Osteoblast (primary cell): ENCODE measurements around the gene PLCL1. TPM values are rescaled to one million over a fixed set of nuclear protein-coding genes. Genes with fewer than 3 reads are reported as not detected.
"Not testable (repeated sequence)": the region's sequence is repeated elsewhere in the genome, so short reads cannot be mapped to it uniquely, and the experiment has no call there.

ENCODE experiments used
- DNase-seq: peaks from one replicate; pipeline ENCODE4 v3.0.0; 2011; ENCODE audit warnings: low spot score, mixed read lengths; ENCODE audit not compliant: insufficient read length; ENCODE audit errors: missing footprints
- H2AFZ ChIP-seq: 2 replicates; pipeline ENCODE4 v1.6.0; 2011; ENCODE audit warnings: mild to moderate bottlenecking, low read length
- H3K27ac ChIP-seq: 2 replicates; pipeline ENCODE4 v1.5.1; 2011; ENCODE audit warnings: mild to moderate bottlenecking, low read depth, low read length, moderate library complexity
- H3K27me3 ChIP-seq: 2 replicates; pipeline ENCODE4 v1.6.0; 2012; ENCODE audit warnings: mild to moderate bottlenecking, control low read depth, inconsistent platforms, low read length, moderate library complexity; ENCODE audit not compliant: insufficient read depth
- H3K36me3 ChIP-seq: 2 replicates; pipeline ENCODE4 v1.5.1; 2011; ENCODE audit warnings: mild to moderate bottlenecking, low read length, control low read depth, moderate library complexity; ENCODE audit not compliant: insufficient read depth
- H3K4me1 ChIP-seq: 2 replicates; pipeline ENCODE4 v1.5.1; 2011; ENCODE audit warnings: mild to moderate bottlenecking, low read length, control low read depth, moderate library complexity; ENCODE audit not compliant: insufficient read depth
- H3K4me2 ChIP-seq: 2 replicates; pipeline ENCODE4 v1.6.0; 2011; ENCODE audit warnings: mild to moderate bottlenecking, low read length; ENCODE audit not compliant: insufficient read depth
- H3K4me3 ChIP-seq: fragments of 200-600 bp; sonication (generic); 3 replicates; pipeline ENCODE4 v1.5.1; 2012; ENCODE audit warnings: mild to moderate bottlenecking, low read length, inconsistent platforms; ENCODE audit not compliant: insufficient read depth
- H3K79me2 ChIP-seq: 2 replicates; pipeline ENCODE4 v1.6.0; 2012; ENCODE audit warnings: mild to moderate bottlenecking, low read length, control low read depth, inconsistent platforms; ENCODE audit not compliant: insufficient read depth
- H3K9me3 ChIP-seq: 2 replicates; pipeline ENCODE4 v1.5.1; 2011; ENCODE audit warnings: low read depth, low read length, control low read depth
- H4K20me1 ChIP-seq: 2 replicates; pipeline ENCODE4 v1.6.0; 2012; ENCODE audit warnings: mild to moderate bottlenecking, low read length, control low read depth; ENCODE audit not compliant: insufficient read depth
- total RNA-seq: library from RNA; depleted of rRNA; stranded (reverse); fragments of >200 nt; gene quantifications from 2 replicates; pipeline ENCODE4 v1.2.3, GENCODE V29; 2012
- TF ChIP-seq, protein P1 (sequence below): IDR thresholded peaks from 2 replicates; pipeline ENCODE4 v1.5.1; 2011; ENCODE audit warnings: mild to moderate bottlenecking, low read depth, low read length, moderate library complexity; ENCODE audit errors: extremely low read depth

PLCL1 gene
- total RNA-seq, 1 donor = 4.0 TPM

DNA sequence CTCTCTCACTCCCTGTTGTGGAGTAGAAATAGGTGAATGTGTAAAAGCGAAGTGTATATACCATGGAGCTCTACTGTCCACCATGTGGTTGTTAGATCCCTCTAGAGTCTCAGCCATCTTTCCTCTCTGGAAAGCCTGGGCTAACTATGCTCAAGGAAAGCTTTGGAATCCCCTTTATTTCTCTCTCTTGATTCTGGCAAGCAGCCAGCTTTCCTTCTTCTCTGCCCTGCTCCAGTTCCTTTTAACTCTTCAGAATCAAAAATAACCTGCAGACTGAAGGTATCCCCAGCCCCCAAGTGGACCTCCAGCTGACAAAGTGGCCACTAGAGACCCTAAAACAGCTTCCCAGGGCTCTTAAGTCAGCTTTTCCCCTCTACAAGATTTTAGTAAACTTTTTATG is 381.9 kb downstream of the PLCL1 start:
- TF ChIP-seq, protein P1, sequence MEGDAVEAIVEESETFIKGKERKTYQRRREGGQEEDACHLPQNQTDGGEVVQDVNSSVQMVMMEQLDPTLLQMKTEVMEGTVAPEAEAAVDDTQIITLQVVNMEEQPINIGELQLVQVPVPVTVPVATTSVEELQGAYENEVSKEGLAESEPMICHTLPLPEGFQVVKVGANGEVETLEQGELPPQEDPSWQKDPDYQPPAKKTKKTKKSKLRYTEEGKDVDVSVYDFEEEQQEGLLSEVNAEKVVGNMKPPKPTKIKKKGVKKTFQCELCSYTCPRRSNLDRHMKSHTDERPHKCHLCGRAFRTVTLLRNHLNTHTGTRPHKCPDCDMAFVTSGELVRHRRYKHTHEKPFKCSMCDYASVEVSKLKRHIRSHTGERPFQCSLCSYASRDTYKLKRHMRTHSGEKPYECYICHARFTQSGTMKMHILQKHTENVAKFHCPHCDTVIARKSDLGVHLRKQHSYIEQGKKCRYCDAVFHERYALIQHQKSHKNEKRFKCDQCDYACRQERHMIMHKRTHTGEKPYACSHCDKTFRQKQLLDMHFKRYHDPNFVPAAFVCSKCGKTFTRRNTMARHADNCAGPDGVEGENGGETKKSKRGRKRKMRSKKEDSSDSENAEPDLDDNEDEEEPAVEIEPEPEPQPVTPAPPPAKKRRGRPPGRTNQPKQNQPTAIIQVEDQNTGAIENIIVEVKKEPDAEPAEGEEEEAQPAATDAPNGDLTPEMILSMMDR = no peak
- H4K20me1 ChIP-seq = no peaks in the 10 kb centered on the region
- H3K4me2 ChIP-seq = no peak overlapping the region

DNA sequence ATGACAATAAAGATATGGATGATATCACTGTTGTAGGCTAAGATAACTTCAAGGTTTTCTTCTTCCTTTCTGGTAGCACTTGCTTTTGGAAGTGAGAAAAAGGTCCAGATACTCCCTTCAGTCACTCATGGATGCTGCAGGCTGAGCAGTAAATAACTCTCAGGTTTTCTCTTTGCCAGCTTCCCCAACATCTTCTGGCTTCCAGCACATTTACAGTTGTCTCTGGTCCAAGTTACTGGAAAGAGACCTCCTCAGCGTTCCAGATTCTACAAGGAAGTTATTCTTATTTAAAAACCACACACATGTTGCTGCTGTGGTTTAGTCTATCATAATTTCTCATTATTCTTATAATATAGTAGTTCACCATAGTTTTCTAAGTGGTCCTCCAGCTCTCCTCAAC is 383.4 kb downstream of the PLCL1 start:
- H3K27ac ChIP-seq = no peak overlapping the region
- H3K9me3 ChIP-seq = no peaks in the 10 kb centered on the region
- H3K4me3 ChIP-seq = no peak overlapping the region
- no peaks in the 10 kb centered on the region for H3K79me2 ChIP-seq
- H3K27me3 ChIP-seq = no peaks in the 10 kb centered on the region
- no peak overlapping the region for H3K4me2 ChIP-seq
- H3K4me1 ChIP-seq = no peaks in the 10 kb centered on the region
- TF ChIP-seq, protein P1 = no peak
- no peak overlapping the region for H2AFZ ChIP-seq
- H3K36me3 ChIP-seq = no peaks in the 10 kb centered on the region
- DNase-seq = no peak
- no peaks in the 10 kb centered on the region for H4K20me1 ChIP-seq

More for the DNA sequence above, 381.9 kb downstream of the PLCL1 start:
- Histone ChIP-seq H3K4me3 (no peak overlapping the region), H2AFZ (no peak overlapping the region), H3K36me3 (no peaks in the 10 kb centered on the region), H3K4me1 (no peaks in the 10 kb centered on the region), H3K9me3 (no peaks in the 10 kb centered on the region), H3K79me2 (no peaks in the 10 kb centered on the region), H3K27ac (no peak overlapping the region), H3K27me3 (no peaks in the 10 kb centered on the region)
- no peak for DNase-seq

DNA sequence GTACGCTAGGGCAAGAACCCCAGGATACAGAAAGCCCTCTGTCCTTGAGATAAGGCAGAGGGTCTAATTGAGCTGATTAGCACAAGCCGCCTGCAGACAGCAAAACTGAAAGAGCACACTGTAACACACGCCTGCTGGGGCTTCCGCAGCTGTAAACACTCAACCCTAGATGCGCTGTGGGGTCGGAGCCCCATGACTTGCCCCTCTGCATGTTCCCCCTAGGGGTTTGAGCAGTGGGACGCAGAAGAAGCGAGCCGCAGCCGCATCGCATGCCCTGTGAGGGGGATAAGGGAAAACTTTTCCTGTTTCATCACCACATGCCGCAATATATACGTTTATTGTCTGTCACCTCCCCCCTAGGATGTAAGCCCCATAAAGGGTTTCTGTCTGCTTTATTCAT is 384.6 kb downstream of the PLCL1 start:
- no peak overlapping the region for H3K4me2 ChIP-seq
- no peaks in the 10 kb centered on the region for H4K20me1 ChIP-seq
- H2AFZ ChIP-seq = no peak overlapping the region
- no peaks in the 10 kb centered on the region for H3K79me2 ChIP-seq
- H3K9me3 ChIP-seq = no peaks in the 10 kb centered on the region
- no peaks in the 10 kb centered on the region for H3K27me3 ChIP-seq
- TF ChIP-seq, protein P1 = no peak
- H3K36me3 ChIP-seq = no peaks in the 10 kb centered on the region
- H3K4me3 ChIP-seq = no peak overlapping the region
- H3K27ac ChIP-seq = no peak overlapping the region
- H3K4me1 ChIP-seq = no peaks in the 10 kb centered on the region
- no peak for DNase-seq

DNA sequence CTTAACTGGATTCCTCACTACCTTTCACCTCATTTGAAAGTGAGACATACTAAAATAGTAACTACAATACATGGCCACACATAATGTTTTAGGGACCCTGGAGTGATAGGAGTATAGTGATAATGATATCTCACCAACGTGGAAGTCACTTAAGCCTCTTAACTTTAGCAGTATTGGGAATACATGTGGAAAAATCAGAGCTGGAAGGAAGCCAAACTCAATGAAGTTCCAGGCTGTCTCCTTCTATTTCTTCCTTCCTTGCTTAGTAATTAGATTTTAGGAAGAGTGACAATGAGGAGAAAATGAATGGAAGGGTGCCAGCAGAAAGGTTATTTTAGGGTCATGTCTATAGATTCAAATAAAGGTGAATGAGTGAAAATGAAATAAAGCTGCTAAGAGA is 387.3 kb downstream of the PLCL1 start:
- Histone ChIP-seq H2AFZ (no peak overlapping the region), H3K4me3 (no peak overlapping the region), H3K27me3 (no peaks in the 10 kb centered on the region), H3K9me3 (no peaks in the 10 kb centered on the region), H3K4me2 (no peak overlapping the region), H4K20me1 (no peaks in the 10 kb centered on the region), H3K4me1 (no peaks in the 10 kb centered on the region), H3K36me3 (no peaks in the 10 kb centered on the region), H3K79me2 (no peaks in the 10 kb centered on the region), H3K27ac (no peak overlapping the region)
- DNase-seq = no peak
- TF ChIP-seq, protein P1 = no peak

DNA sequence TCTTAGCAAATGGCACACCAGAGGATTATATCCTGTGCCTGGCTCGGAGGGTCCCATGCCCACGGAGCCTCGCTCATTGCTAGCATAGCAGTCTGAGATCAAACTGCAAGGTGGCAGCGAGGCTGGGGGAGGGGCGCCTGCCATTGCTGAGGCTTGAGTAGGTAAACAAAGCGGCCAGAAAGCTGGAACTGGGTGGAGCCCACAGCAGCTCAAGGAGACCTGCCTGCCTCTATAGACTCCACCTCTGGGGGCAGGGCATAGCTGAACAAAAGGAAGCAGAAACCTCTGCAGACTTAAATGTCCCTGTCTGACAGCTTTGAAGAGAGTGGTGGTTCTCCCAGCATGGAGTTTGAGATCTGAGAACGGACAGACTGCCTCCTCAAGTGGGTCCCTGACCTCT is 392.2 kb downstream of the PLCL1 start:
- H3K36me3 ChIP-seq, H3K9me3 ChIP-seq, H3K4me1 ChIP-seq, H2AFZ ChIP-seq, H3K27ac ChIP-seq, H3K27me3 ChIP-seq, H3K4me3 ChIP-seq, H3K4me2 ChIP-seq, H3K79me2 ChIP-seq, H4K20me1 ChIP-seq, DNase-seq: not testable (repeated sequence)
